HG03342 (cell line): ENCODE results near the gene NDUFA8.

ENCODE experiments used
- ATAC-seq: cut with Tn5 transposase; IDR thresholded peaks from one replicate; pipeline ENCODE4 v1.9.1; 2021; ENCODE audit warnings: mild to moderate bottlenecking, moderate library complexity; ENCODE audit not compliant: unreplicated experiment

NDUFA8 gene

DNA sequence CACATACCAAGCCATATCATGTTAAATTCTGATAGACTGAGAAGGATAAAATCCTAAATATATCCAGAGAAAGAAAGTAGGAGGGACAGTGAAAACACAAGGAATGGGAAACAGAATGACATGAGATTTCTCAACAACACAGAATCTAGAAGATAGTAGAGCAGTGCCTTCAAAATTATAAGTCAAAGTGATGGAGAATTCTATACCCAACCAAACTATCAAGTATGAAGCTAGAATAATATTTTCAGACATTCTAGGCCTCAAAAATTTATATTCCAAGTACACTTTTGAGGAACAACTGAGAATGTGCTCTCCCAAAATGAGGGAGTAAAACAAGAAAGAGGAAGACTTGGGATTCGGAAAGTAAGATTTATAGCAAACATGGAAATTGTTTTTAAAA is 55.6 kb downstream of the NDUFA8 start:
- no peak for ATAC-seq

DNA sequence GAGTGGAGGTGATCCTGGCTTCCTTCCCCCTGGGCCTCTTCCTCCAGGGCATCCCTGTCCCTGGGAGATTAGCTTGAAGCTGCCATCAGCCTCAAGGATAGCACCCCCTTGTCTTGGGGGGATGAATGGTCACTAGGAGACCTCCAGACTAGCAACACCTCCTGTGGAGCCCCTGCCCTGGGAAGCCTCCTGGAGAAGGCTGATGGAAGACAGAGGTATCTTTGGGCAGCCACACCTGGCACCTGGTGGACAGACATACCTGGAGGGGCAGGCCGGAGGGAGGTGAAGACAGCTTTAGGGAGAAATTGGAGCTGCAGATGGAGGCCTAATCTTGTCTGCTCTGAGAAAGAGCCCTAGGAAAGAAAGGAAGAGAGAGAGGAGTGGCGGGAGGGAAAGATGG is 57.4 kb downstream of the NDUFA8 start:
- no peak for ATAC-seq

DNA sequence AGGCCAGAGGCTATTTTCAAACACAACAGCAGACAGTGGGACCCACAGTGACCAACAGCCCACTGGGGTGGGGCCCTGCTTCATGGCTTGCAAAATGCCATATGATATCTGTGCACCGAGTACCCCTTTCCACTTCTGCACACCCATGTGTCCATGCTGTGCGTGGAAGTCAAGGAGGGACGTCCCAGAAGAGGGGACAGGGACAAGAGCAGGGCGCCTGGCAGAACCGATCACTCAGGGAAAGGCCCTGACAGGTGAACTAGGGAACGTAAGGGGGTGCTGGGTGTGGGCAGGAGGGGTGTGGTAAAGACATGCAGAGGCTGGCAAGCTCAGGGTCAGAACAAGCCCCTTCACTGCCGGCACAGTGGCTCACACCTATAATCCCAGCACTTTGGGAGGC is 58.8 kb downstream of the NDUFA8 start:
- ATAC-seq, result no peak

DNA sequence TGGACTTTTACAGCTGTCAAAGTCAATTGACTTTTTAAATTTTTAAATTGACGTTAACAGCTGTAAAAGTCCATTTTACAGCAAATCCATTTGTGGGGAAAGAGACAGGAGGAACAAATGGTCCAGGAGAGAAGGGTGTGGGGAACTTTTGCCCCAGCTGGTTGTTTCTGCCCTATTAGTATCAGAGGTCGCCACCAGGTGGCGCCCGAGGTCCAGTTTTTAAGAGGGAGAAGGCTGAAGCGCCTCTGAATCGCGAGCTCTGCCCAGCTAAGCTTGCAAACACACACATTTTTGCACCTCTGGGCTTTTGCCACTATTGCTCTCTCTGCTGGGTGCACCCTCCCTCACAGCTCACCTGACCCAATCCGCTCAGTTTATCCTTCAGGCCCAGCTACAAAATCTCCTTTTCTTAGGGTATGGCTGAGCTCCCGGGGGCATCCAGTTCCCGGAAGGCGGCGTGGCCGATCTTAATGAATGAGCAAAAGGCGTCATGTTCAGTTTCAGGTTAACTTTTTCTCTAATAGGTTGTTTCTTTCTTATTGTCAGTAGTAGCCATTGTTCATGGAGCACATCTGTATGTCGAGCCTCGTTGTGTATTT is 60.2 kb downstream of the NDUFA8 start:
- no peak for ATAC-seq

DNA sequence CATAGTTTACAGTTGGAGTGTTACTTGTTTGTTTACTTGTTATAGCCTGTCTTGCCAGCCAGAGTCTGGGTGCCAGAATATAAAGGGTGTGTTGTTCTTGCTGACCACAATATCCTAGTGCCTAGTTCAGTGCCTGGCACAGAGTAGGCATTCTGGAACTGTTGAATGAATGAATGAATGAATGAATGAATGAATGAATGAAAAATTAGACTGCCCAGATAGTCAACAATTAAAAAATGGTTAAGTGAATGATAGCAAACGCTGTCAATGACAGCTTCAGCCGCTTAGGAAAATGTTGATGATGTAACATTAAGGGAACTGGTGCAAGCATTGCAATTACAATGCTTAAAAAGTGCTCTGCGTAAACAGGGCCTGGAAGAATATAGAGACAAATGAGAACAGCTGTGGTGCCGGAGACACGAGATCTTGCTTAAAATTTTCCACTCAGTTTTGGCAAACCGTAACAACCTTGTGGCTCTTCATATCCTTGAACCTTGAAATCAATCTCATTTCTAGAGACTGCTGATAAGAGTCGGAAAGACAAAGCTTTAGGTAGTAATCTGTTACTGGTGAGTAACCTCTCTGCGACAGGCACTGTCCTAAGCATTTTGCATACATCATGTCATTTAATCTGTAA is 61.8 kb downstream of the NDUFA8 start:
- no peak for ATAC-seq

DNA sequence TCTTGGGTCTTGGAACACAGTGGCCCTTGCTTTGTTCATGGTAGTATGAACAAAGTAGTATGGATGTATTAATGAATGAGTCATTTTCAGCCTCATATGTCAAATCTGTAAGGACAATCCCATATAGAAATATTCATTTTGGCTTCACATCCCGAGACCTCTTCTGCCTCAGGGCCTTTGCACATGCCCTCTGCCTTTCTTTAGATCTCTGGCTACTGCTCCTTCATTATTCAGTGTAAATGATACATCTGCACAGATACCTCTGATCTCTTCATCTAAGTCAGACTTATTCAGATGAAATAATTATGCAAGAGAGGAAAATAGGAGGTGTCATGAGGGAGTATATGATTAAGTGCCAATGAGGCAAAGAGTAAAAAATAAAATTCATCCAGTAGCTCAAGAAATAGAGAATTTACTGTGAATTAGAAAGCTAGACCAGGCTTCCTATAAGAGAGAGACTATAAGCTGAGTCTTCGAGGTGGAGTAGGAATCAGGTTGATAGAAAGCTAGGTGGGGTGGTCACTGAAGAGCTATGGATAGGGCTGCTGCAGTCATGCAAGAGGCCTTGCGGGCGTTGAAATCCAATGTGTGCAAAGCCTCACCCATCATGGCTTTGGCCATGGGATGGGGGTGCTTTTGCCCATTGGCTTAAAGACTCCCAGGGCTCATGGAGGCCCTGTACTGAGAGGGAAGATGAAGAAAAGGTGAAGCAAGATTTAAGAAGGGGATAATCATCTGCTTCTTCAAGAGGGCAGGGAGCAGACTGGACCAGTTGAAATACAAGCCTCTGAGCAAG is 62.8 kb downstream of the NDUFA8 start:
- ATAC-seq, result no peak

DNA sequence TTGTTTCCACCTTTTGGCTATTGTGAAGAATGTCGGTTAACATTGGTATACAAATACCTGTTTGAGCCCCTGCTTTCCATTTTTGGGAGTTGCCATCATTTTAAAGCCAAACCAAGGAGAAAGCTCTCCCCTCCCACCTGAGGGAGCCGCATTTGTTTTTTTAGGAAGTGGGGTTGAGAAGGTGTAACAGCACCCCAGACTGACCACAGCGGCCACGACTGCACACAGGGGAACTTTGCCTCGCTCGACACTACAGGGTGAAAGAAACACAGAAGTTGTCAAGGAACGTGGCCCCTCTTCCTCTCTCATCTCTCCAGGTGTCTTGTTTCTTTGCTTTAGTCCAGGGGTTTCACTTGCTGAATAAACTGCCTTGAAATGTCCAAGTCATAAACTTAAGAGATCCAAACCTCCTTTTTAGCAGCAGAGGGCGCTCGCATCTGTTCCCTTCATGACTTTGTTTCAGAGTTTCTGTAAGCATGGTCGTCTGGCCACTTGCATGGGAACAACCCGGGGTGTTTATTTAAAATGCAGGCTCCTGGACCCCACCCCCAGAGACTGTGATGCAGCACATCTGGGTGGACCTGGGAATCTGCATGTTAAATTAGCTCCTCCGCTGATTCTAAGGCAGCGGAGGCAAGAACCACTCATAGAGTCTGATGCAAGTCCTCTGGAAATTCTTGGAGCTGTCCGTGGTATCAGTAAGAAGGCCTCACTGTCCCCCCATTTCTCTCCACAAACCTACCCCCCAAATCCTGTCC is 64.4 kb downstream of the NDUFA8 start:
- no peak for ATAC-seq
